Peyer's patch (tissue), 4 donors: ENCODE data around the gene CDRT15.
"Not testable (repeated sequence)": the region's sequence is repeated elsewhere in the genome, so short reads cannot be mapped to it uniquely, and the experiment has no call there.

ENCODE experiments used
- CTCF ChIP-seq, 6 experiments: fragments of 450-650 bp in 4 of 6; fragments of 200-600 bp in 2 of 6; sonication (generic) in 1 of 6; IDR thresholded peaks; one replicate each; pipeline ENCODE4 v1.5.1; 2017 to 2019; ENCODE audit warnings: antibody characterized with exemption in 6 of 6, mild to moderate bottlenecking in 3 of 6, moderate library complexity in 1 of 6
- POLR2A ChIP-seq, 2 donors: fragments of 450-650 bp; IDR thresholded peaks; one replicate each; pipeline ENCODE4 v1.5.1; 2017; ENCODE audit warnings: antibody characterized with exemption in 2 of 2, mild to moderate bottlenecking in 2 of 2, moderate library complexity in 2 of 2

GRCh38 chr17:14235047-14235446 lies 1.6 kb downstream of the CDRT15 start:
- not testable (repeated sequence) for TF ChIP-seq POLR2A, CTCF (IDR thresholded peaks at IDR 0.05)
